ENCODE results near the gene GLMN.

Gene GLMN

DNA sequence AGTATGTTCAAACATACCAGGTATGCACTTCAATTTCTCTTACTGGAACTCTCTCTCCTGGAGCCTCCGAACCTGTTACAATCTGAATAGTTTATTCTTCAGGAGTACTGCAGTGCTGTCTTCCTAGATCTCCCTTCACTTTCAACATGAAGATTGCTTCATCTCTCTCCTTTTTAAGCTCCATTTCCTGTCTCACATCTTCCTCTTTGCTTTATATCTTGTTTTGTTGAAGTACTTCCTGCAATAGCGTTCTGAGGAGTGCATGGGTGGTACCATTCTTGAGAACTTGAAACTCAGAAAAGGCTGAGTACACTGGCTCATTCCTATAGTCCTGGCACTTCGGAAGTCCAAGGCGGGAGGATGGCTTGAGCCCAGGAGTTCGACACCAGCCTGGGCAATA is 96.8 kb downstream of the GLMN start:
- Histone ChIP-seq H3K4me1 (ENCODE audit: control insufficient read depth, low read length) (peaks cover 5% of the 10 kb centered on the region), H3K9me2 (replicated peaks; ENCODE audit: control insufficient read depth, low read length) (no peaks in the 10 kb centered on the region), H3K79me2 (ENCODE audit: control insufficient read depth, low read length) (no peaks in the 10 kb centered on the region), H3K4me2 (ENCODE audit: low read length) (no peak overlapping the region), H3K4me3 (ENCODE audit: low read length) (no peak overlapping the region), H3K27me3 (ENCODE audit: control insufficient read depth, low read length) (no peaks in the 10 kb centered on the region), H4K20me1 (ENCODE audit: control insufficient read depth, insufficient read depth, low read depth, low read length) (no peaks in the 10 kb centered on the region), H3K9me3 (ENCODE audit: control insufficient read depth, insufficient read depth, low read length) (0 out of 2 replicates have a peak, but pooled peaks cover 3% of the 10 kb centered on the region), H3K27ac (ENCODE audit: low read depth, low read length) (no peak overlapping the region), H3F3A (ENCODE audit: control insufficient read depth, insufficient read depth) (no peaks in the 10 kb centered on the region), H3K36me3 (ENCODE audit: control insufficient read depth, low read length) (no peaks in the 10 kb centered on the region)
- TF ChIP-seq, protein P1, sequence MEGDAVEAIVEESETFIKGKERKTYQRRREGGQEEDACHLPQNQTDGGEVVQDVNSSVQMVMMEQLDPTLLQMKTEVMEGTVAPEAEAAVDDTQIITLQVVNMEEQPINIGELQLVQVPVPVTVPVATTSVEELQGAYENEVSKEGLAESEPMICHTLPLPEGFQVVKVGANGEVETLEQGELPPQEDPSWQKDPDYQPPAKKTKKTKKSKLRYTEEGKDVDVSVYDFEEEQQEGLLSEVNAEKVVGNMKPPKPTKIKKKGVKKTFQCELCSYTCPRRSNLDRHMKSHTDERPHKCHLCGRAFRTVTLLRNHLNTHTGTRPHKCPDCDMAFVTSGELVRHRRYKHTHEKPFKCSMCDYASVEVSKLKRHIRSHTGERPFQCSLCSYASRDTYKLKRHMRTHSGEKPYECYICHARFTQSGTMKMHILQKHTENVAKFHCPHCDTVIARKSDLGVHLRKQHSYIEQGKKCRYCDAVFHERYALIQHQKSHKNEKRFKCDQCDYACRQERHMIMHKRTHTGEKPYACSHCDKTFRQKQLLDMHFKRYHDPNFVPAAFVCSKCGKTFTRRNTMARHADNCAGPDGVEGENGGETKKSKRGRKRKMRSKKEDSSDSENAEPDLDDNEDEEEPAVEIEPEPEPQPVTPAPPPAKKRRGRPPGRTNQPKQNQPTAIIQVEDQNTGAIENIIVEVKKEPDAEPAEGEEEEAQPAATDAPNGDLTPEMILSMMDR (IDR thresholded peaks at IDR 0.05; ENCODE audit: low read depth, low read length, poor library complexity, severe bottlenecking) = no peak
- no peak for TF ChIP-seq EZH2phosphoT487 (IDR thresholded peaks at IDR 0.05; ENCODE audit: borderline replicate concordance, low read length)

All from DOHH2 (cell line).